H9 (cell line): ENCODE data around the gene HHEX. TPM values are rescaled to one million over a fixed set of nuclear protein-coding genes. Genes with fewer than 3 reads are reported as not detected.

ENCODE experiments used
- DNase-seq: peaks from one replicate; pipeline ENCODE4 v3.0.0-alpha.2; 2017
- H2AFZ ChIP-seq: one replicate; pipeline ENCODE4 v1.6.1; 2013; ENCODE audit warnings: mild to moderate bottlenecking, low read length, control low read depth, moderate library complexity
- H2AK5ac ChIP-seq: 2 replicates; pipeline ENCODE4 v1.6.1; 2013; ENCODE audit warnings: low read length, control low read depth, mixed read lengths; ENCODE audit not compliant: insufficient read length
- H2BK120ac ChIP-seq: one replicate; pipeline ENCODE4 v1.6.1; 2013; ENCODE audit warnings: low read depth, mild to moderate bottlenecking, low read length, control low read depth, inconsistent platforms; ENCODE audit not compliant: poor library complexity, severe bottlenecking
- H2BK12ac ChIP-seq: 2 replicates; pipeline ENCODE4 v1.6.1; 2013; ENCODE audit warnings: low read length, control low read depth, mixed read lengths, low read depth; ENCODE audit not compliant: insufficient read length
- H2BK15ac ChIP-seq: 2 replicates; pipeline ENCODE4 v1.6.1; 2013; ENCODE audit warnings: low read depth, low read length, control low read depth
- H2BK20ac ChIP-seq: one replicate; pipeline ENCODE4 v1.6.1; 2013; ENCODE audit warnings: low read depth, mild to moderate bottlenecking, low read length, control low read depth, inconsistent platforms; ENCODE audit not compliant: poor library complexity, severe bottlenecking
- H2BK5ac ChIP-seq: 2 replicates; pipeline ENCODE4 v1.6.1; 2013; ENCODE audit warnings: low read length, control low read depth, mixed read lengths; ENCODE audit not compliant: insufficient read length
- H3K14ac ChIP-seq: 2 replicates; pipeline ENCODE4 v1.6.1; 2013; ENCODE audit warnings: low read length, control low read depth; ENCODE audit not compliant: insufficient read depth
- H3K18ac ChIP-seq: 2 replicates; pipeline ENCODE4 v1.6.1; 2013; ENCODE audit warnings: low read depth, mild to moderate bottlenecking, mixed read lengths, low read length, control low read depth; ENCODE audit not compliant: insufficient read length
- H3K23ac ChIP-seq: 2 replicates; pipeline ENCODE4 v1.6.1; 2013; ENCODE audit warnings: low read length, control low read depth, mixed read lengths, low read depth; ENCODE audit not compliant: insufficient read length
- H3K23me2 ChIP-seq: 2 replicates; pipeline ENCODE4 v1.6.1; 2013; ENCODE audit warnings: low read depth, mild to moderate bottlenecking, mixed read lengths, low read length, control low read depth; ENCODE audit not compliant: insufficient read length, poor library complexity, severe bottlenecking
- H3K27ac ChIP-seq: 2 replicates; pipeline ENCODE4 v1.5.1; 2013; ENCODE audit warnings: low read length, control low read depth, mixed read lengths, low read depth; ENCODE audit not compliant: insufficient read length
- H3K27me3 ChIP-seq: 2 replicates; pipeline ENCODE4 v1.6.1; 2013; ENCODE audit warnings: low read length, control low read depth, inconsistent platforms; ENCODE audit not compliant: insufficient read depth
- H3K4ac ChIP-seq: 2 replicates; pipeline ENCODE4 v1.6.1; 2013; ENCODE audit warnings: low read depth, mild to moderate bottlenecking, control low read depth, inconsistent platforms, low read length, moderate library complexity
- H3K4me1 ChIP-seq: 2 replicates; pipeline ENCODE4 v1.6.1; 2013; ENCODE audit warnings: low read length, control low read depth, inconsistent platforms; ENCODE audit not compliant: insufficient read depth
- H3K4me2 ChIP-seq: 2 replicates; pipeline ENCODE4 v1.6.1; 2013; ENCODE audit warnings: low read length, control low read depth, mixed read lengths; ENCODE audit not compliant: insufficient read length, insufficient read depth
- H3K56ac ChIP-seq: 2 replicates; pipeline ENCODE4 v1.6.1; 2013; ENCODE audit warnings: low read depth, mild to moderate bottlenecking, mixed read lengths, low read length, control low read depth; ENCODE audit not compliant: insufficient read length
- H3K79me1 ChIP-seq: 2 replicates; pipeline ENCODE4 v1.6.1; 2013; ENCODE audit warnings: low read depth, mild to moderate bottlenecking, moderate library complexity, low read length, control low read depth, inconsistent platforms; ENCODE audit not compliant: insufficient read depth, poor library complexity, severe bottlenecking
- H3K79me2 ChIP-seq: 2 replicates; pipeline ENCODE4 v1.6.1; 2013; ENCODE audit warnings: low read length, control low read depth, inconsistent platforms; ENCODE audit not compliant: insufficient read depth
- H3K9ac ChIP-seq: 2 replicates; pipeline ENCODE4 v1.6.1; 2013; ENCODE audit warnings: low read length, control low read depth, mixed read lengths; ENCODE audit not compliant: insufficient read length; ENCODE audit errors: extremely low read depth
- H3K9me3 ChIP-seq: one replicate; pipeline ENCODE4 v1.6.1; 2013; ENCODE audit warnings: low read depth, low read length, inconsistent platforms; ENCODE audit not compliant: control insufficient read depth
- H3T11ph ChIP-seq: one replicate; pipeline ENCODE4 v1.6.1; 2013; ENCODE audit warnings: mild to moderate bottlenecking, low read length, control low read depth, inconsistent platforms
- H4K20me1 ChIP-seq: one replicate; pipeline ENCODE4 v1.6.1; 2013; ENCODE audit not compliant: control insufficient read depth, insufficient read length, insufficient read depth
- H4K5ac ChIP-seq: 2 replicates; pipeline ENCODE4 v1.6.1; 2013; ENCODE audit warnings: low read depth, mild to moderate bottlenecking, mixed read lengths, low read length, control low read depth; ENCODE audit not compliant: insufficient read length
- H4K8ac ChIP-seq: replicated peaks from 2 replicates; pipeline ENCODE4 v1.6.1; 2013; ENCODE audit warnings: low read length, control low read depth, mixed read lengths, low read depth; ENCODE audit not compliant: insufficient read length
- H4K91ac ChIP-seq: 2 replicates; pipeline ENCODE4 v1.6.1; 2013; ENCODE audit warnings: low read depth, mild to moderate bottlenecking, moderate library complexity, mixed read lengths, low read length, control low read depth; ENCODE audit not compliant: insufficient read length
- H3K27ac Mint-ChIP-seq, 3 experiments: 2 replicates in 2 of 3; 3 replicates in 1 of 3; pipeline ENCODE4 v1.8.0; 2020 to 2021; ENCODE audit warnings: mixed read lengths in 3 of 3, mild to moderate bottlenecking in 1 of 3, moderate library complexity in 1 of 3
- H3K27me3 Mint-ChIP-seq: 2 replicates; pipeline ENCODE4 v1.8.0; 2021; ENCODE audit warnings: low read depth, mild to moderate bottlenecking, moderate library complexity, mixed read lengths
- H3K36me3 Mint-ChIP-seq, 3 experiments: 2 replicates in 2 of 3; 3 replicates in 1 of 3; pipeline ENCODE4 v1.8.0; 2020 to 2021; ENCODE audit warnings: low read depth in 3 of 3, mixed read lengths in 3 of 3; ENCODE audit not compliant: insufficient read depth in 1 of 3
- H3K4me1 Mint-ChIP-seq, 2 experiments: 2 replicates each; pipeline ENCODE4 v1.8.0; 2020; ENCODE audit warnings: mixed read lengths in 2 of 2
- H3K4me3 Mint-ChIP-seq, 2 experiments: 2 replicates in 1 of 2; 3 replicates in 1 of 2; pipeline ENCODE4 v1.8.0; 2020 to 2021; ENCODE audit warnings: mild to moderate bottlenecking in 2 of 2, mixed read lengths in 2 of 2, moderate library complexity in 1 of 2
- H3K9me3 Mint-ChIP-seq, 2 experiments: 2 replicates in 1 of 2; 3 replicates in 1 of 2; pipeline ENCODE4 v1.8.0; 2020; ENCODE audit warnings: mild to moderate bottlenecking in 2 of 2, mixed read lengths in 2 of 2, moderate library complexity in 1 of 2
- CTCF ChIP-seq: fragments of 200-600 bp; sonication (generic); conservative IDR thresholded peaks from 3 replicates; pipeline ENCODE4 v1.8.0; 2021; ENCODE audit warnings: antibody characterized with exemption, mild to moderate bottlenecking
- WGBS: extraction: QIAGEN DNeasy Blood & Tissue Kit; methylation state at CpG from one replicate; pipeline ENCODE4 v1.1.7; 2013; ENCODE audit warnings: missing lambda C conversion rate, low lambda C conversion rate, mixed read lengths; ENCODE audit not compliant: insufficient read length; ENCODE audit errors: extremely low coverage; 5-methylcytosine and 5-hydroxymethylcytosine counted together
- total RNA-seq: library from RNA; stranded (reverse); gene quantifications from 2 replicates; pipeline ENCODE4 v1.2.1, GENCODE V29; 2021

Gene HHEX
- total RNA-seq, 1 experiment from 2014 or later = 2.2 TPM

- Histone ChIP-seq H2BK15ac (no peak overlapping the region), H3K14ac (no peak overlapping the region), H3K27ac (no peak overlapping the region), H2BK120ac (no peak overlapping the region), H2BK12ac (no peak overlapping the region), H3K18ac (no peak overlapping the region), H4K8ac (no peak overlapping the region), H3K9me3 (no peaks in the 10 kb centered on the region), H3K23me2 (no peaks in the 10 kb centered on the region), H3K27me3 (no peaks in the 10 kb centered on the region), H2AK5ac (no peak overlapping the region), H3K56ac (no peak overlapping the region), H2BK20ac (no peak overlapping the region), H3K4me1 (no peaks in the 10 kb centered on the region), H3K23ac (no peak overlapping the region), H3K4me2 (no peak overlapping the region), H2BK5ac (no peak overlapping the region), H3K4ac (no peak overlapping the region), H2AFZ (no peak overlapping the region), H3K79me2 (no peaks in the 10 kb centered on the region), H3K9ac (no peak overlapping the region), H3K79me1 (no peaks in the 10 kb centered on the region), H4K20me1 (no peaks in the 10 kb centered on the region), H4K5ac (no peak overlapping the region), H3T11ph (no peak overlapping the region), H4K91ac (no peak overlapping the region)
- H3K27ac Mint-ChIP-seq = no peak overlapping the region
- no CpG with 5 or more reads among the region's 2 CpGs for WGBS
- H3K9me3 Mint-ChIP-seq = peaks cover 9 to 11% of the 10 kb centered on the region in 2 experiments; a peak in 4 of 5 replicates
- no peak for TF ChIP-seq CTCF
- H3K4me1 Mint-ChIP-seq = no peaks in the 10 kb centered on the region
- H3K27me3 Mint-ChIP-seq = peaks cover 23% of the 10 kb centered on the region
- DNase-seq = no peak
- peaks cover 0 to 5% (median 0%) of the 10 kb centered on the region in 3 experiments; a peak in 5 of 7 replicates for H3K36me3 Mint-ChIP-seq
- no peak overlapping the region for H3K4me3 Mint-ChIP-seq
Measured at GRCh38 chr10:92681306-92681834, 8.4 kb upstream of the HHEX start.
